Urothelium cell line (cell line): ENCODE data around the gene ACTR1A.
"Not testable (repeated sequence)": the region's sequence is repeated elsewhere in the genome, so short reads cannot be mapped to it uniquely, and the experiment has no call there.

ENCODE experiments used
- DNase-seq: peaks from one replicate; pipeline ENCODE4 v3.0.0; 2011; ENCODE audit warnings: low spot score, mixed read lengths
- FAIRE-seq: peaks from 2 replicates; lab custom pipeline; 2011; peaks lifted over from hg19 to GRCh38; lab: Jason Lieb, UNC

ACTR1A gene

GRCh38 chr10:102457591-102458150 is 44.8 kb downstream of the ACTR1A start:
- DNase-seq (no peak), FAIRE-seq (no peak)

- peak; percentile 20 for FAIRE-seq
- no peak for DNase-seq
Observed at GRCh38 chr10:102455893-102456471, 46.5 kb downstream of the ACTR1A start.

GRCh38 chr10:102454662-102455487 is 47.6 kb downstream of the ACTR1A start:
- DNase-seq, FAIRE-seq: not testable (repeated sequence)

- no peak for DNase-seq
- no peak for FAIRE-seq
Observed at GRCh38 chr10:102453502-102453901, 49.0 kb downstream of the ACTR1A start.

GRCh38 chr10:102452672-102453340 is 49.7 kb downstream of the ACTR1A start:
- FAIRE-seq = no peak
- peak; percentile 52 for DNase-seq

GRCh38 chr10:102451105-102451969 is 51.2 kb downstream of the ACTR1A start, which contains the start of gene C10orf95:
C10orf95 (minus strand) TSS chr10:102451543; CDS start chr10:102451093, 450 bp downstream.
- FAIRE-seq (no peak), DNase-seq (no peak)

GRCh38 chr10:102450374-102451104 is 52.0 kb downstream of the ACTR1A start:
- DNase-seq (peak; percentile 94), FAIRE-seq (peak; percentile 88)

- no peak for FAIRE-seq
Observed at GRCh38 chr10:102450124-102450373, 52.5 kb downstream of the ACTR1A start.

GRCh38 chr10:102449321-102450123 is 53.0 kb downstream of the ACTR1A start:
- no peak for FAIRE-seq
- peak; percentile 62 for DNase-seq

More at GRCh38 chr10:102450124-102450373, 52.5 kb downstream of the ACTR1A start:
- DNase-seq = no peak

GRCh38 chr10:102444851-102445250 is 57.7 kb downstream of the ACTR1A start:
- FAIRE-seq (no peak), DNase-seq (no peak)

GRCh38 chr10:102438374-102438773 is 64.1 kb downstream of the ACTR1A start:
- DNase-seq (no peak), FAIRE-seq (no peak)

GRCh38 chr10:102437515-102437914 is 65.0 kb downstream of the ACTR1A start:
- FAIRE-seq (no peak), DNase-seq (no peak)

- DNase-seq (no peak), FAIRE-seq (no peak)
Observed at GRCh38 chr10:102436312-102436711, 66.2 kb downstream of the ACTR1A start.

- no peak for DNase-seq
Observed at GRCh38 chr10:102435529-102436233, 66.8 kb downstream of the ACTR1A start.

GRCh38 chr10:102435133-102435497 is 67.4 kb downstream of the ACTR1A start:
- no peak for FAIRE-seq
- no peak for DNase-seq

More at GRCh38 chr10:102435529-102436233, 66.8 kb downstream of the ACTR1A start:
- FAIRE-seq = no peak

GRCh38 chr10:102434394-102435132 is 67.9 kb downstream of the ACTR1A start:
- FAIRE-seq = no peak
- no peak for DNase-seq

- FAIRE-seq = no peak
- no peak for DNase-seq
Observed at GRCh38 chr10:102433619-102434046, 68.9 kb downstream of the ACTR1A start.
